ENCODE measurements around the gene CCR1.

GRCh38 chr3:46214751-46215352 lies 6.7 kb upstream of the CCR1 start:
- TF ChIP-seq CTCF (IDR thresholded peaks at IDR 0.05) (no peak), POLR2A (IDR thresholded peaks at IDR 0.05) (no peak)
